ENCODE measurements around the gene CD82. TPM values are rescaled to one million over a fixed set of nuclear protein-coding genes. Genes with fewer than 3 reads are reported as not detected.

CD82 gene
- total RNA-seq, 1 experiment from 2014 or later: 32.6 TPM

- intact Hi-C loops (cut with micrococcal nuclease; ENCODE audit: unreplicated experiment): no loop called here
- CTCF ChIA-PET: no interaction called here
- H3K27ac Mint-ChIP-seq (ENCODE audit: unreplicated experiment): no peak overlapping the region
- no peaks in the 10 kb centered on the region for H3K9me3 Mint-ChIP-seq (ENCODE audit: low read depth, unreplicated experiment)
- no peak for DNase-seq
- no peaks in the 10 kb centered on the region for H3K36me3 Mint-ChIP-seq (ENCODE audit: insufficient read depth, unreplicated experiment)
- peaks cover 7% of the 10 kb centered on the region for H3K4me1 Mint-ChIP-seq (ENCODE audit: low read depth, unreplicated experiment)
- no peak for TF ChIP-seq CTCF (IDR thresholded peaks at IDR 0.05; ENCODE audit: unreplicated experiment)
- no peak overlapping the region for H3K4me3 Mint-ChIP-seq (ENCODE audit: low read depth, unreplicated experiment)
- no TSS peak for BruUV-seq (replicated peaks)
- no peaks in the 10 kb centered on the region for H3K27me3 Mint-ChIP-seq (ENCODE audit: unreplicated experiment)
Measured at GRCh38 chr11:44608651-44608990, 43.2 kb downstream of the CD82 start.

GRCh38 chr11:44608991-44609782, 43.7 kb downstream of the CD82 start:
- H3K27me3 Mint-ChIP-seq (ENCODE audit: unreplicated experiment): no peaks in the 10 kb centered on the region
- intact Hi-C loops (cut with micrococcal nuclease; ENCODE audit: unreplicated experiment): no loop called here
- BruUV-seq (replicated peaks): no TSS peak
- no peak overlapping the region for H3K4me3 Mint-ChIP-seq (ENCODE audit: low read depth, unreplicated experiment)
- CTCF ChIA-PET: interaction anchor here (0.6 kb wide), 1 partner anchor 332 kb away, joined by 3 read pairs; no protein-coding TSS in a partner anchor
- H3K36me3 Mint-ChIP-seq (ENCODE audit: insufficient read depth, unreplicated experiment): no peaks in the 10 kb centered on the region
- peaks cover under 1% of the 10 kb centered on the region for H3K4me1 Mint-ChIP-seq (ENCODE audit: low read depth, unreplicated experiment)
- no peaks in the 10 kb centered on the region for H3K9me3 Mint-ChIP-seq (ENCODE audit: low read depth, unreplicated experiment)
- H3K27ac Mint-ChIP-seq (ENCODE audit: unreplicated experiment): no peak overlapping the region
- no peak for TF ChIP-seq CTCF (IDR thresholded peaks at IDR 0.05; ENCODE audit: unreplicated experiment)
- DNase-seq: no peak

GRCh38 chr11:44609783-44610155, 44.3 kb downstream of the CD82 start:
- TF ChIP-seq CTCF (IDR thresholded peaks at IDR 0.05; ENCODE audit: unreplicated experiment): no peak
- CTCF ChIA-PET: interaction anchor here (0.6 kb wide), 1 partner anchor 331 kb away, joined by 3 read pairs; no protein-coding TSS in a partner anchor
- intact Hi-C loops (cut with micrococcal nuclease; ENCODE audit: unreplicated experiment): no loop called here

GRCh38 chr11:44610186-44610955, 44.9 kb downstream of the CD82 start:
- H3K9me3 Mint-ChIP-seq (ENCODE audit: low read depth, unreplicated experiment): no peaks in the 10 kb centered on the region
- H3K4me1 Mint-ChIP-seq (ENCODE audit: low read depth, unreplicated experiment): no peaks in the 10 kb centered on the region
- H3K27me3 Mint-ChIP-seq (ENCODE audit: unreplicated experiment): no peaks in the 10 kb centered on the region
- no peak for TF ChIP-seq CTCF (IDR thresholded peaks at IDR 0.05; ENCODE audit: unreplicated experiment)
- intact Hi-C loops (cut with micrococcal nuclease; ENCODE audit: unreplicated experiment): no loop called here
- no peak overlapping the region for H3K4me3 Mint-ChIP-seq (ENCODE audit: low read depth, unreplicated experiment)
- CTCF ChIA-PET: no interaction called here
- no TSS peak for BruUV-seq (replicated peaks)
- H3K27ac Mint-ChIP-seq (ENCODE audit: unreplicated experiment): no peak overlapping the region
- no peaks in the 10 kb centered on the region for H3K36me3 Mint-ChIP-seq (ENCODE audit: insufficient read depth, unreplicated experiment)
- no peak for DNase-seq

More at GRCh38 chr11:44609783-44610155, 44.3 kb downstream of the CD82 start:
- Mint-ChIP-seq H3K9me3 (ENCODE audit: low read depth, unreplicated experiment) (no peaks in the 10 kb centered on the region), H3K4me3 (ENCODE audit: low read depth, unreplicated experiment) (no peak overlapping the region), H3K27ac (ENCODE audit: unreplicated experiment) (no peak overlapping the region), H3K27me3 (ENCODE audit: unreplicated experiment) (no peaks in the 10 kb centered on the region), H3K36me3 (ENCODE audit: insufficient read depth, unreplicated experiment) (no peaks in the 10 kb centered on the region), H3K4me1 (ENCODE audit: low read depth, unreplicated experiment) (no peaks in the 10 kb centered on the region)
- no peak for DNase-seq
- no TSS peak for BruUV-seq (replicated peaks)
